CD4-positive, alpha-beta T cell treated with Interleukin-17A for 1 hour (primary cell): ENCODE measurements around the gene CD59.
"Not testable (repeated sequence)": the region's sequence is repeated elsewhere in the genome, so short reads cannot be mapped to it uniquely, and the experiment has no call there.

Experiments used
- DNase-seq: peaks from one replicate; pipeline ENCODE4 v3.0.0-alpha.2; 2020

Gene CD59

GRCh38 chr11:33713151-33713855 is 22.9 kb downstream of the CD59 start:
- no peak for DNase-seq

DNA sequence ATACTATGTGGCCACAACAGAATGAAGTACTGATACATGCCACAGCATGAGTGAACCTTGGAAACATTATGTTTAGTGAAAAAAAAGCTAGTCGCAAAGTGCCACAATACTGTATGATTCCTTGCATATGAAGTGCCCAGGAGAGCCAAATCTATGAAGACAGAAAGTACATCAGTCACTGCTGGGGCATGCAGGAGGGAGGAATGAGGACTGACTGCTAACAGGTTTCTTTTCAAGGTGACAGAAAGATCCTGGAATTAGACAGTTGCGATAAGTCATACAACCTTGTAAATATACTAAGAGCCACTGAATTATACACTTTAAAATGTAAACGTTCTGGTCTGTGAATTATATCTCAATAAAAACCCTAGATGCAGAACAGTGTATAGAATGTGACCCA is 23.8 kb downstream of the CD59 start:
- DNase-seq = no peak

GRCh38 chr11:33709466-33709865 is 26.8 kb downstream of the CD59 start:
- DNase-seq = no peak

GRCh38 chr11:33708985-33709384 is 27.2 kb downstream of the CD59 start:
- no peak for DNase-seq

- DNase-seq = not testable (repeated sequence)
Observed at GRCh38 chr11:33707831-33708230, 28.4 kb downstream of the CD59 start.

- DNase-seq = no peak
Observed at GRCh38 chr11:33706966-33707365, 29.3 kb downstream of the CD59 start.

DNA sequence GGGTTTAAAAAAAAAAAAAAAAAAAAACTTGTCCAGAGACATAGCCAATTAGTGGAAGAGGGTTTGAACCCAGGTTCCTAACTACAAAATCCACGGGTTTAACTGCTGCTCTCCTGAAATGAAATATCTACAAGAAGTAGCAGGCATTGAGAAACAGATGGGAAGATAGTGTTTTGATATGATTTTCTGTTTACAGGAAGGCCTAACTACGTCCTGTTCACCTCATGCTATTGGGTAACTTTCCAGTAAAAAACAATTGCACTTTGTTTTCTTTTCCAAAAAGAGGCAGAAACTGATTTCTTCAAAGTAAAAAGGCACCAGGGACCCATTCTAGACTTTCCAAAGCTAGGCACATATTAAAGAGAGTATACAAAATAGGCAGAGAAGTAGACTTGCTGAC is 29.7 kb downstream of the CD59 start:
- DNase-seq = no peak

- DNase-seq = no peak
Observed at GRCh38 chr11:33704240-33705002, 31.8 kb downstream of the CD59 start.

GRCh38 chr11:33703788-33704187 is 32.4 kb downstream of the CD59 start:
- DNase-seq = no peak

DNA sequence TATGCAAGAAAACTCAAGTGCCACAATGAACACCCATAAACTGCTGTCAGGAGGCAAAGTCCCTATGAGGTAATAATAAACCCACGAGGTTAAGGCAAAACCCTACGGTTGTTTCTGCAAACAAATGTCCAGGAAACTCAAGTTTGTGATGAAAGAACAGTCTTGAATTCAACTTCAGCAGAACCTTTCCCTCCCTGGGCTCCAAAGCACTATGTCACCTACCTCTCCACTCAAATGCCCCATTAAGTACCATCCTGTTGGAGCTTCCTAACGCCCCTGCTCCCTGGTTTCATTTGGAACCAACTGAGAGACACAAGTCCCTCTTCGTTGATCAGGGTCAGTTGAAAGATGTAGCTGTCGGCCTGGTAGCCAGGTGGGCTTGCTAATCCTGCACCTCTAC is 33.0 kb downstream of the CD59 start:
- no peak for DNase-seq

- no peak for DNase-seq
Observed at GRCh38 chr11:33701302-33702230, 34.7 kb downstream of the CD59 start.

GRCh38 chr11:33700502-33701271 is 35.5 kb downstream of the CD59 start, which contains the start of gene C11orf91:
Gene C11orf91, minus strand, starts transcription at chr11:33700826. Its CDS starts 86 bp downstream, at chr11:33700740.
- peak; percentile 94 for DNase-seq

DNA sequence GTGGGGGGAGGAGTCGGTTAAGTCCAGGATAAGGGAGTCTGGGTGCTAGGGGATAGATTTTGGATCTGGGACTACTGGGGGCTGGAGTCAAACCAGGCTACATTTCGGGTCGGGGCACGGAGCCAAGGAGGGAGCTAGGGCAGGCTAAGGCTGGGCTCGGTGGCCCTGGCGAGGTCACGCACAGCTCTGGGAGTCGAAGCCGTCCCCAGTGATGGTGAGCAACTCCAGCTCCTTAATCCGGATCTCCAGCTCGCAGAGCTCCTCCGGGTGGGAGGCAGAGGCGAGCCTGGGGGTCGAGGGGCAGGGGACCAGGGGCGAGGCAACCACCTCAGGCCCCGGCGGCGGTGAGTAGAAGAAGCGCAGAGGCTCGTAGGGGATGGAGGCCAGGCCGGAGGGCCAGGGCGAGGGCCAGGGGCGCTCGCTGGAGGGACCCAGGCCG is 36.1 kb downstream of the CD59 start:
- no peak for DNase-seq

- no peak for DNase-seq
Observed at GRCh38 chr11:33699515-33700062, 36.6 kb downstream of the CD59 start.

GRCh38 chr11:33698921-33699320 is 37.3 kb downstream of the CD59 start:
- DNase-seq = no peak

- no peak for DNase-seq
Observed at GRCh38 chr11:33697997-33698396, 38.2 kb downstream of the CD59 start.

GRCh38 chr11:33696931-33697638 is 39.1 kb downstream of the CD59 start:
- no peak for DNase-seq

GRCh38 chr11:33696411-33696810 is 39.8 kb downstream of the CD59 start:
- no peak for DNase-seq

DNA sequence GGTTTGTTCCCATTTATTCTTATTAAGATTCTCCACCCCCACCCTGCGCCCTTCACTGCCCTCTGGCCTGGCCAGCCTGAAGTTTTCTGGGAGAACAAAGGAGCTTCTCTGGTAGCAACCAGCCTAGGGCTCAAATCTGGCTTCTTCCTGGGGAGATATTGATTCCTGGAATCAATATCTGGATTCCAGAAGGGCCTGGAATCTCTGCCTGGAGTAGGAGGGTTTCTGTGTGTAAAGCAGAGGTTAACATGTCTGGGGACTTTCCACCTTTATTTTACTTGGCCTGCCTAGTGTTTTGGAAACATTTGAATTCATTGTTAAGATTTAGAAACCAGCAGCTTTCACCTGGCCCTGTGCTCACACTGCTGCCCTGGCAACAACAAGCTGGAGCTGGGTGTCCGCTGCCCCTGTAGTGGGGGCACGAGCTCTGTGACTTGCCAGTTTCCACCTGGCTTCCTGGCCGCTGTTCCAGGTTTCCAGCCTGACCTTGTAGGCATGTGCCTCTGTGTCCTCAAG is 41.1 kb downstream of the CD59 start:
- DNase-seq = no peak

- DNase-seq = no peak
Observed at GRCh38 chr11:33694346-33695050, 41.7 kb downstream of the CD59 start.

DNA sequence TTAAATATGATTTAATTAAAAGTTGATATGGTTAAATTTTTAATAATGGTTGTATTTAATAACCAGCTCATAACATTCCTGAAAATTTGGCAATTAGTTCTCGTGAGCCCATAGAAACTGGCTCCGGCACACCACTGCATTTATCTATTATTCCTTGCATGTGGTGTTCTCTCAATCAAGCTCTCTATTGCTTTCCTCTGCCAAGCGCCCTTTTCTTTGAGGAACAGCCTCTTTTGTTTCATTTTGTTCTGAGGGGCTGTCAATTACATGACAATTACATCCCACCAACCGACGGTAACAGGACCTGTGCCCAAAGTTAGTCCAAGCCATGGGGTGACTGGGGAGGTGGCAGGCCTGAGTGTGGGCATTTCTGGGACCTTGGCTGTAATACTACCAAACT is 43.7 kb downstream of the CD59 start:
- no peak for DNase-seq
